IMR-90 (cell line): ENCODE results near the gene SPON1. TPM values are rescaled to one million over a fixed set of nuclear protein-coding genes. Genes with fewer than 3 reads are reported as not detected.

ENCODE experiments used
- ATAC-seq: fragments of 200-7000 bp; cut with Tn5 transposase; 2 replicates; pipeline ENCODE4 v1.9.1; 2020; ENCODE audit warnings: low read depth, mild to moderate bottlenecking, moderate library complexity
- BruUV-seq: library from RNA; stranded (reverse); fragments of 400-500 nt; replicated peaks from 2 replicates; lab custom pipeline; 2021; lab: Mats Ljungman, UMichigan
- CTCF ChIA-PET: fragments of 300-600 bp; formaldehyde crosslinking; extraction: SDS; loops from one replicate; lab custom pipeline; 2021; ENCODE audit warnings: antibody characterized with exemption; lab: Yijun Ruan, JAX
- POLR2A ChIA-PET: fragments of 300-600 bp; sonication (Branson Sonifier 250); formaldehyde crosslinking; loops from one replicate; lab custom pipeline; 2022; ENCODE audit warnings: antibody characterized with exemption; ENCODE audit not compliant: unreplicated experiment; lab: Charles Lee
- DNase-seq: peaks from one replicate; pipeline ENCODE4 v3.0.0; 2013
- H2AFZ ChIP-seq: replicated peaks from 2 replicates; pipeline ENCODE3; 2013; ENCODE audit warnings: low read length, mild to moderate bottlenecking; ENCODE audit not compliant: poor library complexity
- H2AK5ac ChIP-seq: 2 replicates; pipeline ENCODE4 v1.6.1; 2013; ENCODE audit warnings: low read depth, low read length, inconsistent platforms
- H2AK9ac ChIP-seq: replicated peaks from 2 replicates; pipeline ENCODE3; 2013; ENCODE audit warnings: mild to moderate bottlenecking, low read depth, low read length, moderate library complexity; ENCODE audit not compliant: poor library complexity
- H2BK120ac ChIP-seq: 2 replicates; pipeline ENCODE4 v1.6.1; 2013; ENCODE audit warnings: low read depth, low read length, inconsistent platforms
- H2BK15ac ChIP-seq: 3 replicates; pipeline ENCODE4 v1.6.1; 2013; ENCODE audit warnings: low read depth, low read length, inconsistent platforms
- H2BK20ac ChIP-seq: 2 replicates; pipeline ENCODE4 v1.6.1; 2013; ENCODE audit warnings: low read depth, mild to moderate bottlenecking, inconsistent platforms, low read length, moderate library complexity
- H2BK5ac ChIP-seq: 2 replicates; pipeline ENCODE4 v1.6.1; 2013; ENCODE audit warnings: mild to moderate bottlenecking, low read depth, low read length, inconsistent platforms; ENCODE audit not compliant: poor library complexity, severe bottlenecking
- H3K14ac ChIP-seq: replicated peaks from 2 replicates; pipeline ENCODE4 v1.6.1; 2013; ENCODE audit warnings: low read depth, low read length, inconsistent platforms
- H3K18ac ChIP-seq: 2 replicates; pipeline ENCODE4 v1.6.1; 2013; ENCODE audit warnings: low read depth, low read length, control low read depth
- H3K23ac ChIP-seq: 2 replicates; pipeline ENCODE4 v1.6.1; 2013; ENCODE audit warnings: low read depth, low read length, inconsistent platforms
- H3K27ac ChIP-seq: 2 replicates; pipeline ENCODE4 v1.5.1; 2013; ENCODE audit warnings: mild to moderate bottlenecking, control low read depth, low read length; ENCODE audit not compliant: insufficient read depth
- H3K27me3 ChIP-seq: 2 replicates; pipeline ENCODE4 v1.6.1; 2013; ENCODE audit warnings: low read length; ENCODE audit not compliant: control insufficient read depth, insufficient read depth
- H3K36me3 ChIP-seq: 2 replicates; pipeline ENCODE4 v1.6.1; 2013; ENCODE audit warnings: low read length, mixed read lengths; ENCODE audit not compliant: control insufficient read depth, insufficient read depth
- H3K4ac ChIP-seq: 2 replicates; pipeline ENCODE4 v1.6.1; 2013; ENCODE audit warnings: low read depth, low read length, inconsistent platforms
- H3K4me1 ChIP-seq: 2 replicates; pipeline ENCODE4 v1.6.1; 2013; ENCODE audit warnings: low read length, mixed read lengths; ENCODE audit not compliant: control insufficient read depth, insufficient read depth
- H3K4me2 ChIP-seq: 2 replicates; pipeline ENCODE4 v1.6.1; 2013; ENCODE audit warnings: low read depth, mild to moderate bottlenecking, control low read depth, low read length, moderate library complexity
- H3K4me3 ChIP-seq: 2 replicates; pipeline ENCODE4 v1.5.1; 2013; ENCODE audit warnings: low read depth, mild to moderate bottlenecking, control low read depth, low read length, moderate library complexity; ENCODE audit not compliant: insufficient read depth
- H3K56ac ChIP-seq: 2 replicates; pipeline ENCODE4 v1.6.1; 2013; ENCODE audit warnings: low read length, inconsistent platforms; ENCODE audit not compliant: insufficient read depth; ENCODE audit errors: extremely low read depth
- H3K79me1 ChIP-seq, 2 experiments: 2 replicates each; pipeline ENCODE4 v1.6.1; 2013; ENCODE audit warnings: low read length in 2 of 2, inconsistent platforms in 1 of 2, low read depth in 1 of 2
- H3K9ac ChIP-seq: 2 replicates; pipeline ENCODE4 v1.6.1; 2013; ENCODE audit warnings: low read depth, low read length, control low read depth
- H3K9me1 ChIP-seq: 2 replicates; pipeline ENCODE4 v1.6.1; 2013; ENCODE audit warnings: low read length, inconsistent platforms; ENCODE audit not compliant: insufficient read depth
- H3K9me3 ChIP-seq: 2 replicates; pipeline ENCODE4 v1.6.1; 2013; ENCODE audit warnings: low read length; ENCODE audit not compliant: control insufficient read depth, insufficient read depth
- H4K20me1 ChIP-seq: 2 replicates; pipeline ENCODE4 v1.6.1; 2013; ENCODE audit warnings: low read length, inconsistent platforms; ENCODE audit not compliant: insufficient read depth
- H4K5ac ChIP-seq: 2 replicates; pipeline ENCODE4 v1.6.1; 2013; ENCODE audit warnings: mild to moderate bottlenecking, low read depth, low read length, control low read depth
- H4K8ac ChIP-seq, 2 experiments: 2 replicates each; pipeline ENCODE4 v1.6.1; 2013; ENCODE audit warnings: low read depth in 2 of 2, low read length in 2 of 2, control low read depth in 1 of 2, inconsistent platforms in 1 of 2
- H4K91ac ChIP-seq: 2 replicates; pipeline ENCODE4 v1.6.1; 2013; ENCODE audit warnings: low read depth, low read length, inconsistent platforms; ENCODE audit not compliant: insufficient read depth
- BHLHE40 ChIP-seq: fragments of 150-350 bp; IDR thresholded peaks from 2 replicates; pipeline ENCODE4 v1.6.1; 2016; ENCODE audit warnings: mild to moderate bottlenecking, low read depth, low read length
- CEBPB ChIP-seq: IDR thresholded peaks from 2 replicates; pipeline ENCODE4 v1.6.1; 2012; ENCODE audit warnings: low read depth, low read length, improper control_type of control experiment
- CHD1 ChIP-seq: IDR thresholded peaks from 2 replicates; pipeline ENCODE4 v1.6.1; 2012; ENCODE audit warnings: low read depth, low read length, improper control_type of control experiment
- FOS ChIP-seq: fragments of 150-350 bp; IDR thresholded peaks from 2 replicates; pipeline ENCODE4 v1.6.1; 2016; ENCODE audit warnings: low read depth, low read length
- MAFK ChIP-seq: IDR thresholded peaks from 2 replicates; pipeline ENCODE4 v1.6.1; 2012; ENCODE audit warnings: low read depth, low read length, improper control_type of control experiment
- NFE2L2 ChIP-seq: fragments of 150-350 bp; IDR thresholded peaks from 2 replicates; pipeline ENCODE4 v1.6.1; 2016; ENCODE audit warnings: low read depth, mild to moderate bottlenecking, low read length
- POLR2A ChIP-seq: IDR thresholded peaks from 2 replicates; pipeline ENCODE4 v1.6.1; 2012; ENCODE audit warnings: mild to moderate bottlenecking, low read depth, low read length
- RAD21 ChIP-seq: IDR thresholded peaks from 2 replicates; pipeline ENCODE4 v1.6.1; 2012; ENCODE audit warnings: low read length, improper control_type of control experiment
- RCOR1 ChIP-seq: IDR thresholded peaks from 2 replicates; pipeline ENCODE4 v1.6.1; 2012; ENCODE audit warnings: mild to moderate bottlenecking, low read length, improper control_type of control experiment; ENCODE audit not compliant: insufficient replicate concordance
- RFX5 ChIP-seq: IDR thresholded peaks from 2 replicates; pipeline ENCODE4 v1.8.0; 2012; ENCODE audit warnings: low read depth, mild to moderate bottlenecking, low read length, moderate library complexity
- SMC3 ChIP-seq: fragments of 150-350 bp; IDR thresholded peaks from 2 replicates; pipeline ENCODE4 v1.6.1; 2016; ENCODE audit warnings: low read depth, mild to moderate bottlenecking, antibody characterized with exemption, low read length, moderate library complexity
- whole genome bisulfite sequencing, 2 experiments: methylation state at CpG; one replicate each; pipeline versions ENCODE4 v1.1.5 to v1.1.7; 2013; ENCODE audit warnings: missing lambda C conversion rate in 2 of 2; ENCODE audit not compliant: insufficient read length in 1 of 2; ENCODE audit errors: extremely low coverage in 2 of 2; 5-methylcytosine and 5-hydroxymethylcytosine counted together
- dilution Hi-C: fragments of 300-500 bp; cut with HindIII; formaldehyde crosslinking; loops from one replicate; pipeline ENCODE4 v1.14.3; 2018; ENCODE audit warnings: low sequenced_read_pairs; ENCODE audit not compliant: unreplicated experiment
- in situ Hi-C: fragments of 300-500 bp; cut with MboI; formaldehyde crosslinking; loops from 3 replicates; pipeline ENCODE4 v1.14.3; 2019; ENCODE audit warnings: low sequenced_read_pairs, inconsistent platforms, mixed read lengths
- intact Hi-C: fragments of 100-400 bp; cut with micrococcal nuclease; formaldehyde crosslinking; loops from 2 replicates; pipeline ENCODE4 v1.10.0; 2022
- polyA plus RNA-seq, 3 experiments: library from polyadenylated mRNA; depleted of rRNA; stranded (reverse); fragments of >200 nt; gene quantifications; 2 replicates each; pipeline ENCODE4 v1.2.3, GENCODE V29; 2012; ENCODE audit warnings: low replicate concordance in 1 of 3
- total RNA-seq: library from RNA; depleted of rRNA; stranded (reverse); fragments of >200 nt; gene quantifications from 2 replicates; pipeline ENCODE4 v1.2.3, GENCODE V29; 2012
- TF ChIP-seq, protein P1 (sequence below): fragments of 150-350 bp; IDR thresholded peaks from 2 replicates; pipeline ENCODE4 v1.6.1; 2017; ENCODE audit warnings: mild to moderate bottlenecking, antibody characterized with exemption, low read length, low read depth
- TF ChIP-seq, protein P2 (sequence below): fragments of 150-350 bp; IDR thresholded peaks from 2 replicates; pipeline ENCODE4 v1.6.1; 2016; ENCODE audit warnings: low read depth, mild to moderate bottlenecking, low read length, moderate library complexity, borderline replicate concordance

Gene SPON1
- total and polyA plus RNA-seq, 2 of the 4 experiments (the other 2 are of a cell fraction) = 0.62 to 0.72 TPM

DNA sequence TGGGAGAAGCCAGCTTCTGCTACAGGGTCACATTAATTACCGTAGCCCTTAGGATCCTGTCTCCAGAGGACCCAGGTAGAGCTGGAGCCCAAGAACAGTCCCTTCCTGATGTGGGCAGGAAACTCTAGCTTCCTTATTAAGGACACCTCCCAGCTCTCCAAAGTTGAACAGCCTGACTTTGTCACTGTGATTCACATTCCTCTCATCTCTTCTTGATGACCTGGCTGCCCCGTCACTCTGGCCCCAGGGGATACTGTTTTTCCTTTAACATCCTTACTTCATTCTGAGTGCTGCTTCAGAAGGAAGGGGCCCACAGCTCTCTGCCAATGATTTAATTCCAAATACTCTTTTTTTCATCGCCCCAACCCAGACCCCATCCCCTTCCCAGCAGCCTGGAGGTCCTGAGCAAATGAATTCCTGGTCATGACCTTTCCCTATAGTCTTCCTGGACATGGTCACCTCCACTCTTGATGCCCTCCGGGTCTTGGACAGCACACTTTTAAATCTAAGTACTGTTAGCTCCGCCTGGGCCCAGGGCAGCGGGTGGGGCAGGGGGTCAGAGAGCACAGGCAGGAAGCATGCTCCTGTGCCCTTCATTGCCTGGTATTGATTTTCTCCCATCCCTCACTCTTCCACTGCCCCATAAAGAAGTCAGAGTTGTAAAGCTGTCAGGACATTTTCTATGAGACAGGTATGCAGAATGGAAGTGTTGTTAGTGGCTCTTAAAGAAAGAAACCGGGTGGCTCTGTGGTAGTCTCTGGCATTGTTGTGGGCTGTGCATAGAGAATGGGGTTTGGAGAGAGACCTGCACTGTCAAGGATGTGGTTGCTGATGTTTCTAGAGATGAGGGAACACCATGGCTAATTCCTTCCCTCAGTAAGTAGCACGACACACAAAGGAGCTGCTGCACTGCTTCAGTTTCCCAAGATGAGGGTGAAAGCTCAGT lies 22.3 kb upstream of the SPON1 start (continued):
- TF ChIP-seq, protein P1, sequence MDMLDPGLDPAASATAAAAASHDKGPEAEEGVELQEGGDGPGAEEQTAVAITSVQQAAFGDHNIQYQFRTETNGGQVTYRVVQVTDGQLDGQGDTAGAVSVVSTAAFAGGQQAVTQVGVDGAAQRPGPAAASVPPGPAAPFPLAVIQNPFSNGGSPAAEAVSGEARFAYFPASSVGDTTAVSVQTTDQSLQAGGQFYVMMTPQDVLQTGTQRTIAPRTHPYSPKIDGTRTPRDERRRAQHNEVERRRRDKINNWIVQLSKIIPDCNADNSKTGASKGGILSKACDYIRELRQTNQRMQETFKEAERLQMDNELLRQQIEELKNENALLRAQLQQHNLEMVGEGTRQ = no peak
- TF ChIP-seq RAD21 = no peak
- TF ChIP-seq POLR2A = no peak

DNA sequence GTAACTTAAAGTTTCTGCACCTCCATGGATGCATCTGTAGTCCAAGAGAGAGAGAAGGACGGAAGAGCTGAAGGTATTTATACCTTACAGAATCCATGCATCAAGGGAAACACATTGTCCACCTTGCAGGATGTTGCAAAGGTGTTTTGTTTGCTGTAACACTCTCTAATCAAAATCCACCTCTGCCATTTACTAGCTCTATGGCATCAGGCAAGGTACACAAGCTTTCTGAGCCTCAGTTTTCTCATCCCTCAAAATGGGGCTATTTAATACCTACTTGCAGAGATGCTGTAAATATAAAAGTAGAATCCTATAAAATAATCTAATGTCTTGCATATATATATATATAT lies 21.6 kb upstream of the SPON1 start:
- H2AK5ac ChIP-seq = no peak overlapping the region
- H3K9ac ChIP-seq = no peak overlapping the region
- no peak for ATAC-seq
- in situ Hi-C loops = no loop called here
- peaks cover 4% of the 10 kb centered on the region; the same call in 1 of the 2 replicates for H3K9me1 ChIP-seq
- H3K4me2 ChIP-seq = no peak overlapping the region
- H4K20me1 ChIP-seq = no peaks in the 10 kb centered on the region
- H3K27me3 ChIP-seq = no peaks in the 10 kb centered on the region; the same call in 1 of the 2 replicates
- H3K9me3 ChIP-seq = no peaks in the 10 kb centered on the region
- H2BK120ac ChIP-seq = no peak overlapping the region
- H3K56ac ChIP-seq = no peak overlapping the region
- H2BK15ac ChIP-seq = no peak overlapping the region
- intact Hi-C loops = no loop called here
- H2BK5ac ChIP-seq = no peak overlapping the region
- no peaks in the 10 kb centered on the region for H3K79me1 ChIP-seq
- H2AFZ ChIP-seq = no peak overlapping the region
- H2BK20ac ChIP-seq = no peak overlapping the region
- H3K4me3 ChIP-seq = no peak overlapping the region
- no peak overlapping the region for H3K18ac ChIP-seq
- H3K23ac ChIP-seq = no peak overlapping the region
- no peak for DNase-seq
- H3K14ac ChIP-seq = no peak overlapping the region
- no CpG with 5 or more reads among the region's 1 CpG for WGBS, 2 experiments
- H3K36me3 ChIP-seq = no peaks in the 10 kb centered on the region
- no peak overlapping the region for H3K27ac ChIP-seq
- no peak overlapping the region for H4K91ac ChIP-seq
- H2AK9ac ChIP-seq = no peak overlapping the region
- ChIA-PET CTCF (no interaction called here), POLR2A (no interaction called here)
- dilution Hi-C loops = no loop called here
- H3K4me1 ChIP-seq = peaks cover 2% of the 10 kb centered on the region; the same call in 1 of the 2 replicates
- H4K8ac ChIP-seq = no peak overlapping the region
- H3K4ac ChIP-seq = no peak overlapping the region
- H4K5ac ChIP-seq = no peak overlapping the region
- BruUV-seq = no TSS peak
- TF ChIP-seq NFE2L2 (no peak), BHLHE40 (no peak), RFX5 (no peak), RAD21 (no peak), CHD1 (no peak), FOS (no peak), SMC3 (no peak), RCOR1 (no peak), MAFK (no peak), POLR2A (no peak), CEBPB (no peak)
- TF ChIP-seq, protein P2, sequence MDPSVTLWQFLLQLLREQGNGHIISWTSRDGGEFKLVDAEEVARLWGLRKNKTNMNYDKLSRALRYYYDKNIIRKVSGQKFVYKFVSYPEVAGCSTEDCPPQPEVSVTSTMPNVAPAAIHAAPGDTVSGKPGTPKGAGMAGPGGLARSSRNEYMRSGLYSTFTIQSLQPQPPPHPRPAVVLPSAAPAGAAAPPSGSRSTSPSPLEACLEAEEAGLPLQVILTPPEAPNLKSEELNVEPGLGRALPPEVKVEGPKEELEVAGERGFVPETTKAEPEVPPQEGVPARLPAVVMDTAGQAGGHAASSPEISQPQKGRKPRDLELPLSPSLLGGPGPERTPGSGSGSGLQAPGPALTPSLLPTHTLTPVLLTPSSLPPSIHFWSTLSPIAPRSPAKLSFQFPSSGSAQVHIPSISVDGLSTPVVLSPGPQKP = no peak
- TF ChIP-seq, protein P1 = no peak
